LoVo (cell line): ENCODE results near the gene ADORA2B.
"Not testable (repeated sequence)": the region's sequence is repeated elsewhere in the genome, so short reads cannot be mapped to it uniquely, and the experiment has no call there.

Experiments
- DNase-seq: peaks from one replicate; pipeline ENCODE4 v3.0.0-alpha.2; 2016; ENCODE audit warnings: low spot score

Gene ADORA2B

DNA sequence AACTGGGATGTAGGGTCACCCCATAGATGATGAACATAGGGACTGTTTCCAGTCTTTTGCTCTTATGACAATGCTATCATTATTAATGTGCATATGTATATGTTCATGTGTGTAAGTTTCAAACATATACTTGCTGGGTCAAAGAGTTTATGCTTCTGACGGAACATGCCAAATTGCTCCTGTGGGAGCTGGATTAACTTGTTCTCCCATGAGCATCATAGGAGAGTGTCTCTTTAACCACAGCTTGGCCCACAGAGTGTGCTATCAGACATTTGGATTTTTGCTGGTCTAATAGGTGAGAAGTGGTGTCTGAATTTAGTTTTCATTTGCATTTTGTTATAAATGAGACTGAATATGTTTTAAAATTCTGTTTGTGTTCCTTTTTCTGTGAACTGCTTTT lies 22.3 kb upstream of the ADORA2B start:
- no peak for DNase-seq

DNA sequence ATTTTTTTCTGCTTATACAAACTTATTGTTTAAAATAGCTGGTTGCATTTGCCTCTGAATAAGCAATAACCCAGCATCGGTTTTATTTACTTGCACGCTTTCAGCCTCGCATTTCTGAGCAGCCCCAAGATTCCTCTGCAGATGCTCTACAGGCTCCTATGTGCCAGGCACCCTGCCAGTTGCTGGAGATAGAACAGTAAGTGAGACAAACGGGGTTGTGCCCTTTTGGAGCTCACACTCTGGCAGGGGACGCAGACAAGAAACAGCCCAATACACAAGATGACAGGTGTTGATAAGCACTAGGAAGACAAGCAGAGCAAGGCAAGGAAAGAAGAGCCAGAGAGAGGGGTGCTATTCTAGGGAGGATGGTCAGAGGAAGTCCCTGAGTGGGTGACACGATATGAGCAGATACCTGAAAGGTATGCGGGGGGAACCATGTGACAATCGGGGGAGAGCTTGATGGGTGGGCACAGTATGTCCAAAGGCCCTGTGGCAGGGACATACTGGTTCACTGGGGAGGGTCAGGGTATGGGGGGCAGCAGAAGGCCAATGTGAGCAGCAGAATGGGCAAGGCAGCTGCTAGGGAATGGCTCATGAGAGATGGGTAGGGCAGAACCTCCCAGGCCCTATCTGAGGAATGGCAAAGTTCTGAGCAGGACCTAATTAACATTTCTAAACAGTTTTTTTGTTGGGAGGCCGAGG lies 18.7 kb upstream of the ADORA2B start:
- no peak for DNase-seq

GRCh38 chr17:15928286-15928785 lies 16.6 kb upstream of the ADORA2B start:
- no peak for DNase-seq

GRCh38 chr17:15929941-15930340 lies 15.0 kb upstream of the ADORA2B start:
- DNase-seq = no peak

- no peak for DNase-seq
Observed at GRCh38 chr17:15930426-15930825, 14.5 kb upstream of the ADORA2B start.

DNA sequence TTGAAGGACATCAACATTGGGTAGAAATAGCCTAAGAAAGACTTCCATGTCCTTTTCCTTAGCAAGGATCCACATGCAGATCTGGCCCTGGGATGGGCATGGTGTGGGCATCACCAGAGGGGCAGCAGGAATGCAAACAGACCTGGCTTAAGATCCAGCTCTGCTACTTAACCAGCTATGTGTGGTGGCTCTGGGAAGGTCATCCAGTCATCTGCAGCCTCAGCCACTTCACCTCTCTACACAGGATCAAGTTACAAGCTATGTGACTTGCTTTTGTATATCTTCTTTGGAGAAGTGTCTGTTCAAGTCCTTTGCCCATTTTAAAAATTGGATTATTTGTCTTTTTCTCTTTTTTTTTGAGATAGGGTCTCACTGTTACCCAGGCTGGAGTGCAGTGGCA lies 13.5 kb upstream of the ADORA2B start:
- DNase-seq = no peak

- no peak for DNase-seq
Observed at GRCh38 chr17:15934866-15935265, 10.1 kb upstream of the ADORA2B start.

GRCh38 chr17:15935891-15936290 lies 9.0 kb upstream of the ADORA2B start:
- no peak for DNase-seq

DNA sequence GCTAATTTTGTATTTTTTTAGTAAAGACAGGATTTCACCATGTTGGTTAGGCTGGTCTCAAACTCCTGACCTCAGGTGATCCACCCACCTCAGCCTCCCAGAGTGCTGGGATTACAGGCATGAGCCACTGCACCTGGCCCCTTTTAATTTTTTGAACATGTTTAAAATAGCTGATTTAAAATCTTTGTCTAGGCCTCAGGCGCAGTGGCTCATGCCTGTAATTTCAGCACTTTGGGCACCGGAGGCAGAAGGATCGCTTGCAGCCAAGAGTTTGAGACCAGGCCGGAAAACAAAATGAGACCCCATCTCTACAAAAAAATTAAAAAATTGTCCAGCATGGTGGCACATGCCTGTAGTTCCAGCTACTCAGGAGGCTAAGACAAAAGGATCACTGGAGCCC lies 8.4 kb upstream of the ADORA2B start:
- not testable (repeated sequence) for DNase-seq

DNA sequence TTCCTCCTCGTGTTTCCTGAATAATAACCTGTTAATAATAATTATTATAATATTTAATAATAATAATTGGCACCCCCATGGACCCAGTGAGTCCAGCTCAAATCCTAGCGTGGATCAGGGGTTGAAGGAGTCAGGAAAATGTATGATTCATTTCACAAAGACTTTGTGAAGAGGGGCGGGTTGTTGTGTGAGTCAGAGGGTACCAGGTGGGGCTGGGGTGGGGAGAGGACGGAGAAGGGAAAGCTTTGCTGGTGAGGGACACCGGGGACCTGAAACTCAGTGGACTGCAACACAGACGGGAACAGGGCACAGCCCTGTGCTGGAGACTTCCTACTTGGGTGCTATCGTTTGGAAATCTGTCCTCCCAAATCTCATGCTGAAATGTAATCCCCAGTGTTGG lies 3.1 kb upstream of the ADORA2B start:
- peak; percentile 42 for DNase-seq

DNA sequence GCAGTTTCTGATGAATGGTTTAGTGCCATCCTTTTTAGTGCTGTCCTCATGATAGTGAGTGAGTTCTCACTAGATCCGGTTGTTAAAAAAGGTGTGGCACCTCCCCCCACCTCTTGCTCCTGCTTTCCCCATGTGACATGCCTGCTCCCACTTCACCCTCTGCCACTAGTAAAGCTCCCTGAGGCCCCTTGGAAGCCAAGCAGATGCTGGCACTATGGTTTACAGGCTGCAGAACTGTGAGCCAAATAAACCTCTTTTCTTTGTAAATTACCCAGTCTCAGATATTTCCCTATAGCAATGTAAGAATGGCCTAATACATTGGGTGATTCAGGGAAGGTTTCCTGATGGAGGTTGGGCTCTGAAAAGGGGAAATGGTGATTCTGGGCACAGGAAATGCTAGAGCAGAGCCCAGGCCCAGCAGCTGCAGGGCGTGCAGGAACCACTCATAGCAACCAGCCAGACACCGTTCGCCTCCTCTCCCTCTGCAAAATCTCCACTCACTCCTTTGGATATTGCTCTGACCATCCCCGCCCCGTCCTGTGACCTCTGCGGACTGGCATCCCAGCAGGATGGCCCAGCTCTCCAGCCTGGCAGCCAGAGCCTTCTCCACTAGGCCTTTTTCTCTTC lies 2.6 kb upstream of the ADORA2B start:
- no peak for DNase-seq

DNA sequence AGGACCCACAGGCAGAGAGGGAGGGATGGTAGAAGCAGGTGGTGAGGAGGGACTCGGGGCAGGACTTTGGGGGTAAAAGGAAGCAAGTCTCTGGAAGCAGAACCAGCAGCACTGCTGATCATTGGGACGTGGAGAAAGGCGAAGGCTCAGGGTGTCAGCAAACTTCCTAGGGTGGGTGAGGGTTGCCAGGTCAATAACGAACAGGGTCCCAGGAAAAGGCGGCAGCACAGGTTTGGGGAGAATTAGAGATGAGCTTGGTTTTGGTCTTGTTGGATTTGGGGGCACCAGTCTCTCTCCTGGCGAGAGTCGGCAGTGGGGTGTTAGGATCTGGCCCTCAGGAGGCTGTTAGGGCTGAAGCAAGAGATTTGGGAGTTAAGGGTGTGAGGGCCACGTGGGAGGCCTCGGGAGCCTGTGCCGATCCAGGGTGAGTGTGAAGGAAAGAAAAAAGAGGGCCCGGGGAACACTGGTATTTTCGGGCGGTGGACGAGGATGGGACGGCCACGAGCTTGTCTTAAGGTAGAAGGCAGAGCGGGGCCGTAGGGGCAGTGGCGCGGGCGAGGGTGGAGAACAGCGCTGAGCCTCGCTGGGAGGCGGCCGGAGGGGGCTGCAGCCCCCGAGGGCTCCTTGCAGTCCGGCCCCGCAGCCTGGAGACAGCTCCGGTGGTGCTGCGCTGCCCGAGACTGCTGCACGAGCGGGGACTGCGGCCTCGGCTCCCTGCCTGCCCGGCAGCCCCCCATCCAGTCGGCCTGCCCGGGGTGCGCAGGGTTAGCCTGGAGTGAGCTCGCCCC lies 765 bp upstream of the ADORA2B start:
- no peak for DNase-seq

GRCh38 chr17:15945527-15946191 lies 729 bp downstream of the ADORA2B start:
- DNase-seq = peak; percentile 16

- DNase-seq = peak; percentile 42
Observed at GRCh38 chr17:15946611-15947120, 1.7 kb downstream of the ADORA2B start.

DNA sequence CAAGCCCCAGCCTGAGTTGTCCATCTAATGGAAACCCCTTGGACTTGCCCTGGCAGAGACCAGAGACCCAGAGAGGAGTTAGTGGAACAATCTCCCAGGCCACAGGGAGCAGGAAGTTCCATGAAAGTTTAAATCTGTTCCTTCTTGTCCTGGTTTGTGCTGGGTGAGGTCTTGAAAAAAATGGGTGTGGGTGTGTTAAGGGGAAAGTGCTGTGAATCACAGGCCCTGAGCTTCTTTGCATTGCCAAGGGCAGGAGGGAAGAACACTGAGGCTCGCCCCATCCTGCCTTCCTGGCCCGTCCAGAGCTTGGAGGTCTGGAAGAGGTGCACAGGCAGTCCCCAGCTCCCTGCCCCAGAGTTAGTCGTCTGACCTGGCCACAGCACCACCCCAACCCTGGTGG lies 2.3 kb downstream of the ADORA2B start:
- DNase-seq = peak; percentile 77

DNA sequence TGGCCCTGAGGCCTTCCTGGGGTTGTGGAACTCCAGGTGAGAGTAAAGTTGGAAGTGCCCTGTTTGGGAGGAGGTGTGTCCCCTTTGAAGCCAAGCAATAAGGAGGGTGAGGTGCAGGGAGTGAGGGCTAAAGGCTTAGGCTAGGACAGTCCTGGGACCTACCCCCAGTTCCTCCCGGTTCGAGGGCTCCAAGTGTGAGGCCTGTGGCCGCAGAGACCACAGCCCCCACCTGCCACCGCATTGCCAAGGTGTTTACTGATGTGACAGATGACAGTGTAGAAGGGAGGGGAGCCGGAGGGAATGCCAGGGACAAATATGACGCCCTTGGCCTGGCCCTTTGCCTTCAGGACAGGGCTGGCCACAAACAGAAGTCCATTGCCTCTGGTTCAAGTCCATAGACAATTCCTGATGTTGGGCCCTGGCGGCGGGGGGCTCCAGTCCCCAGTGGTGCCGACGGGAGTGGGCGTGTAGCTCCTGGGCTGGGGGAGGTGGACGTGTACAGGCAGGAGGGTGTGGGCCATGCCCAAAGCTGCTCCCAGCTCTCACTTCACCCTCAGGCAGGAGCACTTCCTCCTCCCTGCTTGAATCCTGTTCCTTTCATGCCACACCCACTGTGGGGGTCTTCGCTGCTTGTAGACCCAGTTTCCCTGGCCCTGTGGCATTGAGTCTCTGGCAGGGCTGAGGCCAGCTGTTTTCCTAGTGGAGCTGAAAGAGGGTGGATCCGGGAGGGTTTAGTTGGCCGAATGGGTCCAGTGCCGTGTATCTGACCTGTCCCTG lies 3.2 kb downstream of the ADORA2B start:
- peak; percentile 65 for DNase-seq

GRCh38 chr17:15951368-15952047 lies 6.6 kb downstream of the ADORA2B start:
- no peak for DNase-seq

DNA sequence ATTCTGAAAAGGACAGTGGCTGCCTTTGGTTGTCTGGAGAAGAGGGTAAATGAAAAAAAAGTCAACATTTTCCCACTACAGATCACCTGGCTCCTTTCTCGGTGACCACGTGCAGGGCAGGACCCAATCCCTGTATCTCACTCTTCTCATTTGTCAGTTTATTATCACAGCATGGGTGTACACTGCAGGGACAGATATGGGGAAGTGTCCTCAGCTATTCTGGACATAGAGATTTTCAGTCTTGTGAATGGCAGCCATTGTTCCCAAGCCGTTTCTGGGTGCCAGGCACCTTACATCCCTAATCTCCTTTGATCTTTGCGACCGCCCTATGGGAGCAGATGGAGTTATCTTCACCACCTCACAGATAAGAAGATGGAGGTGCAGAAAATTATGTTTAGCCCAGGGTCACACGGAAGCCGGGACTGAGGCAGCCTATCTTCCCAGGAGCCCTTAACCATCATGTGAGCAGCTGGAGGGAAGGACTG lies 7.2 kb downstream of the ADORA2B start:
- no peak for DNase-seq

DNA sequence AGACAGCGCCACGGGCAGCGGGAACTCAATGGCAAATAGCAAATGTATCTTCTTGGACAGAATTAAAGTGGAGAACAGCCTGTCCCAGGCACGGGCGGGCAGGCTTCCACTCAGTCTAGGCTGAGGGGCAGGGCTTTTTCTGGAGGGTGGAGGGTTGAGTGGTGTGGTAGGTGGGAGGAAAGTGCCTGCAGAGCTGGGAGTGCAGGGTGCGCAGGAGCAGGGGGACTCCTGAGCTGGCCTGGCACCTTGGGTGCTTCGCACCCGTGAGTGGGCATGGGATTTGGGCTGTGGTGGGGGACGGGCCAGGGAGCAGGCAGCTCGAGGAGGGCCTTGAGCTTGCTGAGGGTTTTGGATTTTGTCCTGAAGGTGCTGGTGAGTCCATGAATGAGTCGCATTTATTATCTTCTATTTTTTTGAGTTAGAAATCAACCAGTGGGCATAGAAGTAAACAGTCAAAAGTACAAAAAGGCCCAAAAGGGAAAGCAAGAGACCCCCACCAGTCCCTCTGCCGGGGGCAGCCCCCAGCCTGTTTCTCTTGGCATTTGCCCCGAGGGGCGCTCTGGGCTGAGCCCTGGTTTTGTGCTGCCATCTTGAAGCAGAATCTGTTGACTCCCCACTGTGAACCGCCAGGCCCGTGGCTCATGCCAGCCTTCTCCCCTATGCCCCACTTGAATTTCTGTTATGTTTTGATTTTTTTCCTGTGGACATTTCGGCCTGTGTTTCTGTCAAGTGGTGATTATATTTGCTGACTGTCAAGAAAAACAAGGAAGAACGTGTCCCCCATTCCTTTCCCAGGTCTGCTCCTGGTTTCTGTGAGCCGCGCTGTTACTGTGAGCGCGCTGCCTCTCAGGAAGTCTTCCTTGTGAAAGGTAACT lies 8.2 kb downstream of the ADORA2B start:
- DNase-seq = no peak

GRCh38 chr17:15954222-15954621 lies 9.3 kb downstream of the ADORA2B start:
- peak; percentile 69 for DNase-seq
